Measurements from ENCODE around the gene INTS13. TPM values are rescaled to one million over a fixed set of nuclear protein-coding genes. Genes with fewer than 3 reads are reported as not detected.

INTS13 gene
- total and polyA plus RNA-seq, 2 donors (not counting 1 experiment from before 2014, with no cell fraction given): 29.2 to 33.0 TPM

DNA sequence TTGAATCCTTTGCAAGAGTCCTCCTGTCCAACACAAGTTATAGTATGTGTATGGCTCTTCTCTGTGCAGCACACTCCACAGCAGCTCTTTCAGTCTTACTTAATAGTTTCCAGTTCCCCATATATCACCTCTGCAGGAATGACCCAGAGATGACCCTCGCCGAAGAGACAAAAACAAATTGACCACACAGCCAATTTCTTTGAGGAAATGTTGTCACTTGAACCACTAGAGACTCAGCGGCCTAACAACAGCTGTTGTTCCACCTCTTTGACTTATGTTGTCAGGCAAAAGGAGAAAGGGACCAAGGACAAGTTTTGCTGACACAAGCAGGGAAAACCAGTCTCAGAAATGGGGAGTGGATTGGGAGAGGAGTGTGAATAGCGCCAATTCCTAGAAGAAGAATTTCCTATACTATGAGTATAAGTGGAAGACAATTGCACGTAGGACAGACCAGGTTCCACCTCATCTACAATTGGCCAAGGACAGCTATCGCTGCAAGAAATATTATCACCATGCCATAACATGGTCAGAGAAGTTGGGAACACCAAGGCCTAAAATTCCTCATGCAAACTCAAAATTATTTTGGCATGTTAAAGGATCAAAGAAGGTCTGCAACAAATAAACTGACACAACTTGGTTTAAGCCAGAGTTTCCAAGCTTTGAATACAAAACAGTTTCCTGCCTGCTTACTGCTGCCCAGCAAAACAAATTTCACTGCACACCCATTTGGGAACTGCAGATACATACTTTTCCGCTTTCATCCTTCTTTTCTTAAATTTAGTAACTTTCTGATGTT is 63.1 kb downstream of the INTS13 start:
- no peak overlapping the region for H3K4me2 ChIP-seq (ENCODE audit: extremely low read depth, insufficient read depth, low read length)
- no peak overlapping the region for H3K4me3 ChIP-seq (replicated peaks in 1 of 4; ENCODE audit: control extremely low read depth in 1 of 4, insufficient read depth in 1 of 4, low read depth in 3 of 4, low read length in 4 of 4)
- H2AFZ ChIP-seq (ENCODE audit: low read length): no peak overlapping the region
- no peaks in the 10 kb centered on the region for H3K4me1 ChIP-seq (ENCODE audit: control insufficient read depth, extremely low read depth, insufficient read depth, low read length)
- TF ChIP-seq EZH2 (IDR thresholded peaks at IDR 0.05; ENCODE audit: low read length, missing control alignments): no peak
- TF ChIP-seq, protein P1, sequence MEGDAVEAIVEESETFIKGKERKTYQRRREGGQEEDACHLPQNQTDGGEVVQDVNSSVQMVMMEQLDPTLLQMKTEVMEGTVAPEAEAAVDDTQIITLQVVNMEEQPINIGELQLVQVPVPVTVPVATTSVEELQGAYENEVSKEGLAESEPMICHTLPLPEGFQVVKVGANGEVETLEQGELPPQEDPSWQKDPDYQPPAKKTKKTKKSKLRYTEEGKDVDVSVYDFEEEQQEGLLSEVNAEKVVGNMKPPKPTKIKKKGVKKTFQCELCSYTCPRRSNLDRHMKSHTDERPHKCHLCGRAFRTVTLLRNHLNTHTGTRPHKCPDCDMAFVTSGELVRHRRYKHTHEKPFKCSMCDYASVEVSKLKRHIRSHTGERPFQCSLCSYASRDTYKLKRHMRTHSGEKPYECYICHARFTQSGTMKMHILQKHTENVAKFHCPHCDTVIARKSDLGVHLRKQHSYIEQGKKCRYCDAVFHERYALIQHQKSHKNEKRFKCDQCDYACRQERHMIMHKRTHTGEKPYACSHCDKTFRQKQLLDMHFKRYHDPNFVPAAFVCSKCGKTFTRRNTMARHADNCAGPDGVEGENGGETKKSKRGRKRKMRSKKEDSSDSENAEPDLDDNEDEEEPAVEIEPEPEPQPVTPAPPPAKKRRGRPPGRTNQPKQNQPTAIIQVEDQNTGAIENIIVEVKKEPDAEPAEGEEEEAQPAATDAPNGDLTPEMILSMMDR (conservative IDR thresholded peaks at IDR 0.05 in 1 of 2, IDR thresholded peaks at IDR 0.05 in 1 of 2; ENCODE audit: low read depth in 1 of 2, low read length in 2 of 2): no peak
- H3K9ac ChIP-seq (ENCODE audit: insufficient read depth, low read length): no peak overlapping the region
- H3K27me3 ChIP-seq (ENCODE audit: control insufficient read depth, insufficient read depth, low read length): peaks cover 2% of the 10 kb centered on the region
- DNase-seq (ENCODE audit: low read depth in 2 of 2): no peak
- no peaks in the 10 kb centered on the region for H3K9me3 ChIP-seq (ENCODE audit: control insufficient read depth, insufficient read depth, low read depth, low read length)
- no peaks in the 10 kb centered on the region for H3K79me2 ChIP-seq (ENCODE audit: control insufficient read depth, insufficient read depth, low read length)
- no peaks in the 10 kb centered on the region for H3K36me3 ChIP-seq (ENCODE audit: control insufficient read depth, insufficient read depth, low read length)
- H4K20me1 ChIP-seq (ENCODE audit: control insufficient read depth, extremely low read depth, insufficient read depth, low read length): no peaks in the 10 kb centered on the region
- no peak overlapping the region for H3K27ac ChIP-seq (ENCODE audit: insufficient read depth, low read length)

DNA sequence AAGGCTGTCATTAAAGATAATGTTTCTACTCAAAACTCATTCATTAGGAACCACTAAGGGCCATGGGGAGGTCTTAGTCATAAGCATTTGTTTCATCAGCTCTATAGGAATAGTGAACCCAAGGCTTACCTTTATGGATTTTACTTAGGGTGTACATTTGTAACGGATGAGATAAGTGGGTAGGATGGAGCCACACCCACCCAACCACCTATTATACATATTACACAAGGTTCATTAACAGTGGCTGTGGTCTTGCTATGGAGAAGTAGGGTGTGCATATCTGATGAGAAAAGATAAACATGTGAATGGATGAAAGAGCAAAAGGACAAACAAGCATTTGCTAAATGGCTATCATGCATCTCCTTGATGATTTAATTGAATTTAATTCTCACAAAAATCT is 65.2 kb downstream of the INTS13 start:
- Histone ChIP-seq H3K27me3 (ENCODE audit: control insufficient read depth, insufficient read depth, low read length) (peaks cover 4% of the 10 kb centered on the region), H3K9me3 (ENCODE audit: control insufficient read depth, insufficient read depth, low read depth, low read length) (no peaks in the 10 kb centered on the region), H3K4me3 (replicated peaks in 1 of 4; ENCODE audit: control extremely low read depth in 1 of 4, insufficient read depth in 1 of 4, low read depth in 3 of 4, low read length in 4 of 4) (no peak overlapping the region), H3K4me1 (ENCODE audit: control insufficient read depth, extremely low read depth, insufficient read depth, low read length) (no peaks in the 10 kb centered on the region), H3K79me2 (ENCODE audit: control insufficient read depth, insufficient read depth, low read length) (no peaks in the 10 kb centered on the region), H3K4me2 (ENCODE audit: extremely low read depth, insufficient read depth, low read length) (no peak overlapping the region), H3K36me3 (ENCODE audit: control insufficient read depth, insufficient read depth, low read length) (no peaks in the 10 kb centered on the region), H2AFZ (ENCODE audit: low read length) (no peak overlapping the region), H3K9ac (ENCODE audit: insufficient read depth, low read length) (no peak overlapping the region), H3K27ac (ENCODE audit: insufficient read depth, low read length) (no peak overlapping the region), H4K20me1 (ENCODE audit: control insufficient read depth, extremely low read depth, insufficient read depth, low read length) (no peaks in the 10 kb centered on the region)
- no peak for TF ChIP-seq EZH2 (IDR thresholded peaks at IDR 0.05; ENCODE audit: low read length, missing control alignments)
- TF ChIP-seq, protein P1 (conservative IDR thresholded peaks at IDR 0.05 in 1 of 2, IDR thresholded peaks at IDR 0.05 in 1 of 2; ENCODE audit: low read depth in 1 of 2, low read length in 2 of 2): no peak
- DNase-seq (ENCODE audit: low read depth in 2 of 2): no peak

DNA sequence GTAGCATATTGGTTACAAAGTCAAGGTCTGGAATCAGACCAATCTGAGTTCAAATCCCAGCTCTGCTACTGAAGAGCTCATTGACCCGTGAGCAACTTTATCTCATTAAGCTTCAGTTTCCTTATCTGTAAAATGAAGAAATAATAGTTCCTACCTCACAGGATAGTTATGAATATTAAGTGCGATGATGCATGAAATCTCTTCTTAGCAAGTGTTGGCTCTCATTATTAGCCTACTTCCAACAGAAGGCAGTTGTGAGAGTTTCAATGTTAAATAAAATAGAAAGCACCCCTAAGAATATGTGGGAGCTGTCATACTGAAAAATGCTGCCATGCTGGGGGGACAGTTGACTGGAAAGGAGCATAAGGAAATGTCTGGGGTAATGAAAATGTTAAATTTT is 65.8 kb downstream of the INTS13 start:
- no peak overlapping the region for H2AFZ ChIP-seq (ENCODE audit: low read length)
- no peaks in the 10 kb centered on the region for H3K9me3 ChIP-seq (ENCODE audit: control insufficient read depth, insufficient read depth, low read depth, low read length)
- H3K27ac ChIP-seq (ENCODE audit: insufficient read depth, low read length): no peak overlapping the region
- no peaks in the 10 kb centered on the region for H3K79me2 ChIP-seq (ENCODE audit: control insufficient read depth, insufficient read depth, low read length)
- H3K9ac ChIP-seq (ENCODE audit: insufficient read depth, low read length): no peak overlapping the region
- H3K4me3 ChIP-seq (replicated peaks in 1 of 4; ENCODE audit: control extremely low read depth in 1 of 4, insufficient read depth in 1 of 4, low read depth in 3 of 4, low read length in 4 of 4): no peak overlapping the region
- H3K4me2 ChIP-seq (ENCODE audit: extremely low read depth, insufficient read depth, low read length): no peak overlapping the region
- H3K27me3 ChIP-seq (ENCODE audit: control insufficient read depth, insufficient read depth, low read length): peaks cover 4% of the 10 kb centered on the region
- DNase-seq (ENCODE audit: low read depth in 2 of 2): no peak
- no peaks in the 10 kb centered on the region for H4K20me1 ChIP-seq (ENCODE audit: control insufficient read depth, extremely low read depth, insufficient read depth, low read length)
- no peak for TF ChIP-seq EZH2 (IDR thresholded peaks at IDR 0.05; ENCODE audit: low read length, missing control alignments)
- TF ChIP-seq, protein P1 (conservative IDR thresholded peaks at IDR 0.05 in 1 of 2, IDR thresholded peaks at IDR 0.05 in 1 of 2; ENCODE audit: low read depth in 1 of 2, low read length in 2 of 2): no peak
- H3K36me3 ChIP-seq (ENCODE audit: control insufficient read depth, insufficient read depth, low read length): no peaks in the 10 kb centered on the region
- no peaks in the 10 kb centered on the region for H3K4me1 ChIP-seq (ENCODE audit: control insufficient read depth, extremely low read depth, insufficient read depth, low read length)
